Panc1 (cell line): ENCODE measurements around the gene EIF2B5. TPM values are rescaled to one million over a fixed set of nuclear protein-coding genes. Genes with fewer than 3 reads are reported as not detected.
"Not testable (repeated sequence)": the region's sequence is repeated elsewhere in the genome, so short reads cannot be mapped to it uniquely, and the experiment has no call there.

Experiments used
- ATAC-seq: fragments of 200-7000 bp; cut with Tn5 transposase; 2 replicates; pipeline ENCODE4 v1.9.1; 2020; ENCODE audit warnings: mild to moderate bottlenecking, moderate library complexity
- BruUV-seq: library from RNA; stranded (reverse); fragments of 400-500 nt; replicated peaks from 2 replicates; lab custom pipeline; 2021; lab: Mats Ljungman, UMichigan
- CTCF ChIA-PET: fragments of 300-600 bp; sonication (Branson Sonifier 250); formaldehyde crosslinking; loops from one replicate; lab custom pipeline; 2022; ENCODE audit warnings: antibody characterized with exemption; lab: Charles Lee
- POLR2A ChIA-PET: fragments of 300-600 bp; sonication (Branson Sonifier 250); formaldehyde crosslinking; loops from one replicate; lab custom pipeline; 2022; ENCODE audit warnings: antibody characterized with exemption; lab: Charles Lee
- DNase-seq: peaks from one replicate; pipeline ENCODE4 v3.0.0-alpha.2; 2010; ENCODE audit warnings: low read depth, low spot score
- H3K27ac ChIP-seq: 2 replicates; pipeline ENCODE4 v1.5.1; 2011; ENCODE audit warnings: mild to moderate bottlenecking, low read length, inconsistent platforms
- H3K27me3 ChIP-seq: fragments of 200-500 bp; sonication (Bioruptor generic); 2 replicates; pipeline ENCODE4 v1.6.0; 2014; ENCODE audit warnings: low read length, inconsistent platforms; ENCODE audit not compliant: control insufficient read depth, insufficient read depth
- H3K36me3 ChIP-seq: fragments of 200-500 bp; sonication (Bioruptor generic); 2 replicates; pipeline ENCODE4 v1.5.1; 2014; ENCODE audit warnings: inconsistent platforms, mild to moderate bottlenecking, low read length, moderate library complexity; ENCODE audit not compliant: control insufficient read depth, insufficient read depth
- H3K4me1 ChIP-seq: 2 replicates; pipeline ENCODE4 v1.5.1; 2011; ENCODE audit warnings: inconsistent platforms, mild to moderate bottlenecking, low read length, moderate library complexity; ENCODE audit not compliant: control insufficient read depth, insufficient read depth
- H3K4me3 ChIP-seq, 2 experiments: 2 replicates each; pipeline ENCODE4 v1.5.1; 2011 to 2012; ENCODE audit warnings: low read depth in 2 of 2, low read length in 2 of 2, mild to moderate bottlenecking in 2 of 2, inconsistent platforms in 1 of 2, moderate library complexity in 1 of 2
- H3K9me3 ChIP-seq: fragments of 200-500 bp; sonication (Bioruptor generic); 2 replicates; pipeline ENCODE4 v1.5.1; 2014; ENCODE audit warnings: low read depth, mild to moderate bottlenecking, inconsistent platforms, low read length, moderate library complexity; ENCODE audit not compliant: control insufficient read depth, insufficient read depth
- CTCF ChIP-seq: fragments of 450-650 bp; IDR thresholded peaks from 2 replicates; pipeline ENCODE4 v1.5.1; 2017; ENCODE audit warnings: mild to moderate bottlenecking
- POLR2AphosphoS5 ChIP-seq: IDR thresholded peaks from 2 replicates; pipeline ENCODE4 v1.6.1; 2012; ENCODE audit warnings: mild to moderate bottlenecking, low read depth, low read length, moderate library complexity
- REST ChIP-seq, 2 experiments: IDR thresholded peaks; 2 replicates each; pipeline ENCODE4 v1.6.1; 2011 to 2012; ENCODE audit warnings: low read depth in 2 of 2, control low read depth in 1 of 2, low read length in 1 of 2, mild to moderate bottlenecking in 1 of 2, moderate library complexity in 1 of 2; ENCODE audit not compliant: insufficient read depth in 1 of 2
- SIN3A ChIP-seq: IDR thresholded peaks from 2 replicates; pipeline ENCODE4 v1.6.1; 2012; ENCODE audit warnings: low read depth, mild to moderate bottlenecking, low read length, moderate library complexity, borderline replicate concordance; ENCODE audit not compliant: insufficient read depth
- TCF7L2 ChIP-seq: IDR thresholded peaks from 2 replicates; pipeline ENCODE4 v1.6.1; 2011; ENCODE audit warnings: mild to moderate bottlenecking, low read depth, low read length, inconsistent platforms
- in situ Hi-C: cut with HindIII; loops from 2 replicates; pipeline ENCODE4 v1.10.0; 2016; ENCODE audit warnings: low sequenced_read_pairs, low pct_unique_long_range_greater_than_20kb
- intact Hi-C: fragments of 100-400 bp; cut with micrococcal nuclease; formaldehyde crosslinking; loops from one replicate; pipeline ENCODE4 v1.10.0; 2022; ENCODE audit not compliant: unreplicated experiment
- total RNA-seq: library from RNA; stranded (reverse); gene quantifications from one replicate; pipeline ENCODE4 v1.2.1, GENCODE V29; 2021; ENCODE audit not compliant: unreplicated experiment

The EIF2B5 gene
- total RNA-seq, 1 experiment from 2014 or later = 60.2 TPM

GRCh38 chr3:184160456-184160855 is 25.3 kb downstream of the EIF2B5 start:
- Histone ChIP-seq H3K4me1 (peaks cover 10% of the 10 kb centered on the region), H3K4me3 (no peak overlapping the region), H3K27ac (no peak overlapping the region), H3K27me3 (no peaks in the 10 kb centered on the region), H3K9me3 (no peaks in the 10 kb centered on the region), H3K36me3 (peaks cover 9% of the 10 kb centered on the region)
- TF ChIP-seq CTCF = no peak
- TF ChIP-seq POLR2AphosphoS5 = no peak
- no peak for TF ChIP-seq SIN3A
- TF ChIP-seq TCF7L2 = no peak
- TF ChIP-seq REST (IDR thresholded peaks at IDR 0.05; ENCODE audit: insufficient read depth in 1 of 2, low read depth in 2 of 2, low read length in 1 of 2) = no peak
- intact Hi-C loops (no loop called here), in situ Hi-C loops (no loop called here)
- ChIA-PET POLR2A (no interaction called here), CTCF (no interaction called here)
- DNase-seq (no peak), ATAC-seq (no peak)
- BruUV-seq = TSS peak; percentile 34

GRCh38 chr3:184162571-184163070 is 27.5 kb downstream of the EIF2B5 start:
- CTCF ChIA-PET, H3K4me3 ChIP-seq, DNase-seq, in situ Hi-C loops, ATAC-seq, H3K9me3 ChIP-seq, H3K4me1 ChIP-seq, BruUV-seq, H3K27ac ChIP-seq, H3K27me3 ChIP-seq, intact Hi-C loops: not testable (repeated sequence)
- peaks cover 14% of the 10 kb centered on the region for H3K36me3 ChIP-seq
- POLR2A ChIA-PET = interaction anchor here (0.6 kb wide), 3 partner anchors 12 to 250 kb away, joined by 6 to 9 read pairs (median 6); no protein-coding TSS in a partner anchor

- Histone ChIP-seq H3K4me1 (no peaks in the 10 kb centered on the region), H3K27me3 (no peaks in the 10 kb centered on the region), H3K9me3 (no peaks in the 10 kb centered on the region), H3K27ac (no peak overlapping the region), H3K4me3 (no peak overlapping the region), H3K36me3 (peaks cover 14% of the 10 kb centered on the region)
- TF ChIP-seq SIN3A (no peak), POLR2AphosphoS5 (no peak), REST (IDR thresholded peaks at IDR 0.05; ENCODE audit: insufficient read depth in 1 of 2, low read depth in 2 of 2, low read length in 1 of 2) (no peak), TCF7L2 (no peak), CTCF (no peak)
- DNase-seq = no peak
- ATAC-seq = no peak
- ChIA-PET CTCF (no interaction called here), POLR2A (no interaction called here)
- no TSS peak for BruUV-seq
- intact Hi-C loops (no loop called here), in situ Hi-C loops (no loop called here)
These were observed 29.6 kb downstream of the EIF2B5 start for GRCh38 chr3:184164648-184165330.
